ENCODE results near the gene NCK2. TPM values are rescaled to one million over a fixed set of nuclear protein-coding genes. Genes with fewer than 3 reads are reported as not detected.

Gene NCK2
- total and polyA plus RNA-seq, 2 experiments from 2014 or later, result 55.0 to 65.9 TPM

DNA sequence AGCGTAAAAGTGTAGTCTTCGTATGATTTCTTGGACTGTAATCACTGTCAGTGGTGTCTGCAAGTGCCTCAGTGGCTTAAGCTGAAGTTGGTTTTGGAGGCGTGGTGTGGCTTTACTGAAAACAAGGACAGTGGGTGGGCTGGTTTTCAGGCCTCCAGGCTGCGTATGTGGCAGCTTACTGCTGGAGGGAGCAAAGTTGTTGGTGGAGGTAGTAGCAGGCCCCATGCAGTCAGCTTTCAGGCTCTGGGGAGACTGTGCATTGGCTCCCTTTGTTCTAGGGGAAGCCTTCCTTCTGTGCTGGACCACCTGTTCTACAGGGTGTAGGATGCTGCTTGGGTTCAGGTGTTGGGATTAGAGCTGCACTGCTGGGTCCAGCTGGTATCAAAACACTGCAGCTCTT is 91.6 kb downstream of the NCK2 start:
- Histone ChIP-seq H3K36me3 (no peaks in the 10 kb centered on the region), H3K4me3 (no peak overlapping the region), H3K4me1 (ENCODE audit: low read depth) (no peaks in the 10 kb centered on the region), H3K27ac (no peak overlapping the region), H3K27me3 (no peaks in the 10 kb centered on the region), H3K9me3 (ENCODE audit: low read depth) (no peaks in the 10 kb centered on the region)
- no peak for DNase-seq (ENCODE audit: low read depth in 1 of 2, low spot score in 1 of 2)
- TF ChIP-seq, protein P1, sequence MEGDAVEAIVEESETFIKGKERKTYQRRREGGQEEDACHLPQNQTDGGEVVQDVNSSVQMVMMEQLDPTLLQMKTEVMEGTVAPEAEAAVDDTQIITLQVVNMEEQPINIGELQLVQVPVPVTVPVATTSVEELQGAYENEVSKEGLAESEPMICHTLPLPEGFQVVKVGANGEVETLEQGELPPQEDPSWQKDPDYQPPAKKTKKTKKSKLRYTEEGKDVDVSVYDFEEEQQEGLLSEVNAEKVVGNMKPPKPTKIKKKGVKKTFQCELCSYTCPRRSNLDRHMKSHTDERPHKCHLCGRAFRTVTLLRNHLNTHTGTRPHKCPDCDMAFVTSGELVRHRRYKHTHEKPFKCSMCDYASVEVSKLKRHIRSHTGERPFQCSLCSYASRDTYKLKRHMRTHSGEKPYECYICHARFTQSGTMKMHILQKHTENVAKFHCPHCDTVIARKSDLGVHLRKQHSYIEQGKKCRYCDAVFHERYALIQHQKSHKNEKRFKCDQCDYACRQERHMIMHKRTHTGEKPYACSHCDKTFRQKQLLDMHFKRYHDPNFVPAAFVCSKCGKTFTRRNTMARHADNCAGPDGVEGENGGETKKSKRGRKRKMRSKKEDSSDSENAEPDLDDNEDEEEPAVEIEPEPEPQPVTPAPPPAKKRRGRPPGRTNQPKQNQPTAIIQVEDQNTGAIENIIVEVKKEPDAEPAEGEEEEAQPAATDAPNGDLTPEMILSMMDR (IDR thresholded peaks at IDR 0.05; ENCODE audit: low read depth, low read length), result no peak

DNA sequence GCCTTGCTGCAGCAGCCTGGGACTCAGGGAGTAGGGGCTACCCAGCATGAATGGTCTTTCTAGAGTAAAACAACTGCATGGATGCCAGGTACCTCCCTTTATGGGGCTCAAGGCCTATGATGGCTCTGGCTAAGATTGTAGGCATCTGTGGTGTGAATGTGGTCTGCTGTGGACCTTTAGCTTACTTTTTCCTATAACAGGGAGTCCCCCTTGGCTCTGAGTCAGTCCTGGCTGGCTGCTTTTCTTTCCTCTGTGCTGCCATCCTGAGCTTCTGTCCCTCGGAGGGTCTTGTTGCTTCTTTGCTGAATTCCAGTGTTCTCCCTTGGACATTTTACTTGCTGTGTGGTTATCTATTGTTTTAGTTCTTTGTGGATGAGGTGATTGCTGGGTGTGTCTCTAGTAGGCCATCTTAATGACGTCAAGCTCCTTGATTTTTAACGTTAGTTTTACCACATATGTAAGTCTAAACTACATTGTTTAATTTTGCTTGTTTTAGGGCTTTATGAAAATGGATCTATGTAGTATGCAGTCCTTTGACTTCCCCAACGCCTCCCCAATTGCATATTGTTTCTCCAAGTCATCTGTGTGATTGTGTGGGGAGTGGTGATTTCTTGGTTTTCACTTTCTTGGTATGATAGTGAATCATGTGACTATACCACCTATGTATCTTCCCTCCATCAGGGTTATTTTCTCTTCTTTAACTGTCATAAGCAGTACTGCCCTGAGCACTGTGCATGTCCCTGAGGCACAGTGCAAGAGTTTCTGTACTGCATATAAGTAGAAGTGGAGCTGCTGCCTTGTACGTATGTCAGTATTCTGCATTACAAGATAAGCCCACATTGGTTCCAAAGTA is 92.4 kb downstream of the NCK2 start:
- TF ChIP-seq, protein P1 (IDR thresholded peaks at IDR 0.05; ENCODE audit: low read depth, low read length), result no peak

DNA sequence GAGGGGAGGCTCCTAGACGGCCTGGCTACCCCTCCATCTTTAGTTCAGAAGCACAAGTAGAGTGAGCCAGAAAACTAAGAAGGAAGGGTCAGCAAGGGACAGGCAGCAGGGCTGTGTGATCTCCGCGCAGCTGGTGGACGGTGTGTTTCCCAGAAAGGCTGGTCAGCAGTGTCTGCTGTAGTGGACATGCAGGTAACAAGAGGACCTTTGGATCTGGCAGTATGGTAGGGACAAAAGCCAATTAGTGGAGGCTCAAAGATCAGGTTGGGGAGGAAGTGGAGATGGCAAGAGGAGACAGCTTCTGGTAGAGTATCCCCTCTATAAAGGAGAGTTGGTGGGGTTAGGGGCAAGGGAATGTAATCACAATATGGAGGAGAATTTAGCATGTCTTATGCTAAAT is 95.1 kb downstream of the NCK2 start:
- Histone ChIP-seq H3K9me3 (ENCODE audit: low read depth) (no peaks in the 10 kb centered on the region), H3K27ac (no peak overlapping the region), H3K4me1 (ENCODE audit: low read depth) (no peaks in the 10 kb centered on the region), H3K36me3 (no peaks in the 10 kb centered on the region), H3K27me3 (no peaks in the 10 kb centered on the region), H3K4me3 (no peak overlapping the region)
- TF ChIP-seq, protein P1 (IDR thresholded peaks at IDR 0.05; ENCODE audit: low read depth, low read length), result no peak
- DNase-seq (ENCODE audit: low read depth in 1 of 2, low spot score in 1 of 2), result no peak

More for the DNA sequence above, 92.4 kb downstream of the NCK2 start:
- no peak for DNase-seq (ENCODE audit: low read depth in 1 of 2, low spot score in 1 of 2)
- Histone ChIP-seq H3K27ac (no peak overlapping the region), H3K27me3 (no peaks in the 10 kb centered on the region), H3K36me3 (no peaks in the 10 kb centered on the region), H3K4me1 (ENCODE audit: low read depth) (no peaks in the 10 kb centered on the region), H3K4me3 (no peak overlapping the region), H3K9me3 (ENCODE audit: low read depth) (no peaks in the 10 kb centered on the region)

DNA sequence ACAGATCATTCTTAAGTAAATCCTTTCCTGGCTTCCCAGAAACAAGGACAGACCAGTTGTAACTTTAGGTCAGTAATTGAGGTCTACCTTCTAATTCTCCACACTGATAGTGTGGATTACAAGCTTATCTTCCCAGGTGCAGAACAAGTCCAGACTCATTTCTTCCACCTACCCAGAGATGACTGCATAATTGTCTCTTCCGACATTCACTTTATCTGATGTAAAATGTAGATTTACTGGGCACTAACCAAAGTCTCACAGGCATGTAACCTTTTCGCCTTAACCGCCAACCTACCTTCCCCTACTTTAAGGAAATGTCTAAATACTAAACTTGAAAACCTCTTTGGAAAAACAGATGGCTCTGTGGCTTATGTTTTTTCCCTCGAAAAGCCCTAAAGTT is 96.2 kb downstream of the NCK2 start:
- Histone ChIP-seq H3K4me1 (ENCODE audit: low read depth) (no peaks in the 10 kb centered on the region), H3K36me3 (no peaks in the 10 kb centered on the region), H3K9me3 (ENCODE audit: low read depth) (no peaks in the 10 kb centered on the region), H3K27ac (no peak overlapping the region), H3K27me3 (no peaks in the 10 kb centered on the region), H3K4me3 (no peak overlapping the region)
- TF ChIP-seq, protein P1 (IDR thresholded peaks at IDR 0.05; ENCODE audit: low read depth, low read length), result no peak
- DNase-seq (ENCODE audit: low read depth in 1 of 2, low spot score in 1 of 2), result no peak

DNA sequence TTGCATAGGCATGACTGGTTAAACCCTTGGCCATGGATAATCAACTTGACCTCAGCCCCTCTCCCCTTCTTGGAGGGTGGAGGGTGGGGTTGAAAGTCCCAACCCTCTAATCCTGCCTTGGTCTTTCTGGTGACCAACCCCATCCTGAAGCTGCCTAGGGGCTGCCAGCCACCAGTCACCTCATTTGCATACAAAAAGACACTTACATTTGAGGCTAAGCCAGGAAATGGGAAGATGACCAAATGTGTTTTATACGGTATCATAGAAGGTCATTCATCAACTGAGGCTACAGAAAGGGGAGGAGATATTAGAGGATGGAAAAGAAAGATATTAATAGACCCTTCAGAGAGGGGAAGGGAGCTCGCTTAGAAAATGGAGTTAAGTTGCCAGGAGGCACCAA is 96.8 kb downstream of the NCK2 start:
- H3K9me3 ChIP-seq (ENCODE audit: low read depth), result no peaks in the 10 kb centered on the region
- TF ChIP-seq, protein P1 (IDR thresholded peaks at IDR 0.05; ENCODE audit: low read depth, low read length), result no peak
- no peaks in the 10 kb centered on the region for H3K27me3 ChIP-seq
- H3K36me3 ChIP-seq, result no peaks in the 10 kb centered on the region
- no peak overlapping the region for H3K27ac ChIP-seq
- no peak overlapping the region for H3K4me3 ChIP-seq
- H3K4me1 ChIP-seq (ENCODE audit: low read depth), result no peaks in the 10 kb centered on the region
- no peak for DNase-seq (ENCODE audit: low read depth in 1 of 2, low spot score in 1 of 2)
